ENCODE data around the gene GNG11.
A peak's percentile ranks its signal among the peaks of the same experiment; 100 is the strongest.

The GNG11 gene

DNA sequence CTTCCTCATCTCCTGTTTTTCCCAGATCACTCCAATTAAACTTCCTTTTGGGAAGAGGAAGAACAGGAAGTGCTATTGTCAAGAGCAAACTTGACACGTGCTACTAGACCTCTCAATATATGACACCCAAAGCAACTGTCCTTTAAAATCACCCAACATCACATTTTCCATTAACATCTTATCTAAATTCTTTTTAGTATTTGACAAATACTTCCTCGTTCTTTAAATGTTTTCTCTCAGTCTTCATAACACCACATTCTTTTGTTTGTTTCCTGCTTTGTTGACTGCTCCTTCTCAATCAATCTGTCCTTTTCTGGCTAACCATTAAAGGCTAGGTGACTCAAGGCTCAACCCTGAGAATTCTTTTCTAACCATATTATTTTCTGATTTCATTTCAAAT, 23.9 kb upstream of the GNG11 start:
- TF ChIP-seq, protein P1, sequence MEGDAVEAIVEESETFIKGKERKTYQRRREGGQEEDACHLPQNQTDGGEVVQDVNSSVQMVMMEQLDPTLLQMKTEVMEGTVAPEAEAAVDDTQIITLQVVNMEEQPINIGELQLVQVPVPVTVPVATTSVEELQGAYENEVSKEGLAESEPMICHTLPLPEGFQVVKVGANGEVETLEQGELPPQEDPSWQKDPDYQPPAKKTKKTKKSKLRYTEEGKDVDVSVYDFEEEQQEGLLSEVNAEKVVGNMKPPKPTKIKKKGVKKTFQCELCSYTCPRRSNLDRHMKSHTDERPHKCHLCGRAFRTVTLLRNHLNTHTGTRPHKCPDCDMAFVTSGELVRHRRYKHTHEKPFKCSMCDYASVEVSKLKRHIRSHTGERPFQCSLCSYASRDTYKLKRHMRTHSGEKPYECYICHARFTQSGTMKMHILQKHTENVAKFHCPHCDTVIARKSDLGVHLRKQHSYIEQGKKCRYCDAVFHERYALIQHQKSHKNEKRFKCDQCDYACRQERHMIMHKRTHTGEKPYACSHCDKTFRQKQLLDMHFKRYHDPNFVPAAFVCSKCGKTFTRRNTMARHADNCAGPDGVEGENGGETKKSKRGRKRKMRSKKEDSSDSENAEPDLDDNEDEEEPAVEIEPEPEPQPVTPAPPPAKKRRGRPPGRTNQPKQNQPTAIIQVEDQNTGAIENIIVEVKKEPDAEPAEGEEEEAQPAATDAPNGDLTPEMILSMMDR (IDR thresholded peaks at IDR 0.05): no peak

DNA sequence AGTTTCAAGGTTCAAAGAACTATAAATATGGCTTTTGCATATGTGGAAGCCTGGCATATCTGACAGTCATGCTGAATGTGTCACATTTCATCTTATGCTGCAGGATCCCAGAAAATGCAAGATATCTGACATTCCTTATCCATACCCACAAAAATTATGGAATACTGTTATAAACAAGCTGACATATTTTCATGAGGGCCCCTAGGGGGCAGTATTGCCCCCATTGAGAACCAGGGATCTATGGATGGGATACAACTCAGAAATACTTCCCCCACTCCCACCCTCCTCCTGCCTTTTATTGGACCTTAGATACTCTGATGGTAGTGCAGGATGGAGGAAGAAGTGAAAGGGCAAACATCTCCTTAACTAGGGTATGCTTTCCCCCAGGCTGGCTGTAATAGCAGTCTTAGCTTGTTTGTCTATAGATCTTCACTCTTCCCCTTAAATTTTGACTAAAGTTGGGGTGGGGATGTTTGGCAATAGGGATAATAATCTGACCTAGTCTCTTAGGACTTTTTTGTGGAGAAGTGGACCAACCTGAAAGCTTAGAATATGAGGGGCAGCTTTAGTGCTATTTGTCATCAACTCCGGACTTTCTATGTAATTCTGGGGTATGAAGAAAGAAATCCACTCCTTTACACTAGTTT, 18.6 kb upstream of the GNG11 start:
- TF ChIP-seq, protein P1 (IDR thresholded peaks at IDR 0.05): peak; percentile 67

DNA sequence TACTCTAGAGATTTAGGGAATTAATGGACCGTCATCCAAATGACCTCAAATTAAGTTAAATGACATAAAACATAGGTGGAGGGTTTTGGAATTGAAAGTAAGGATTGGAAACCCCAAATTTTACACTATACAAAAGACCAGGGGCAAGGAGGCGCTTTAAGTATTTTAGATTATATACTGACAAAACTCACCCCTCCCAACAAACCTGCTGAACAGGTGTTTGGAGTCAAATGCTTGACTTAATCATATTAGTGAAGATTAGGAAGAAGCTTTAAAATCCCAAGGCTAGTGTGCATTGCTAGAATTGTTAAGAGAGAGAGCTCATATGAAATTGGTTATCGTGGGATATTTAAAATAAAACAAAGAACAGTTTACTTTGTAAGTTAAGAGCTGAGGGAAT, 15.3 kb upstream of the GNG11 start, which contains the start of gene GNGT1:
TSS of gene GNGT1 (plus strand) at position 301 of the 400 bp plus-strand sequence. CDS start 180 bp downstream, outside the sequence.
- TF ChIP-seq, protein P1 (IDR thresholded peaks at IDR 0.05): no peak

DNA sequence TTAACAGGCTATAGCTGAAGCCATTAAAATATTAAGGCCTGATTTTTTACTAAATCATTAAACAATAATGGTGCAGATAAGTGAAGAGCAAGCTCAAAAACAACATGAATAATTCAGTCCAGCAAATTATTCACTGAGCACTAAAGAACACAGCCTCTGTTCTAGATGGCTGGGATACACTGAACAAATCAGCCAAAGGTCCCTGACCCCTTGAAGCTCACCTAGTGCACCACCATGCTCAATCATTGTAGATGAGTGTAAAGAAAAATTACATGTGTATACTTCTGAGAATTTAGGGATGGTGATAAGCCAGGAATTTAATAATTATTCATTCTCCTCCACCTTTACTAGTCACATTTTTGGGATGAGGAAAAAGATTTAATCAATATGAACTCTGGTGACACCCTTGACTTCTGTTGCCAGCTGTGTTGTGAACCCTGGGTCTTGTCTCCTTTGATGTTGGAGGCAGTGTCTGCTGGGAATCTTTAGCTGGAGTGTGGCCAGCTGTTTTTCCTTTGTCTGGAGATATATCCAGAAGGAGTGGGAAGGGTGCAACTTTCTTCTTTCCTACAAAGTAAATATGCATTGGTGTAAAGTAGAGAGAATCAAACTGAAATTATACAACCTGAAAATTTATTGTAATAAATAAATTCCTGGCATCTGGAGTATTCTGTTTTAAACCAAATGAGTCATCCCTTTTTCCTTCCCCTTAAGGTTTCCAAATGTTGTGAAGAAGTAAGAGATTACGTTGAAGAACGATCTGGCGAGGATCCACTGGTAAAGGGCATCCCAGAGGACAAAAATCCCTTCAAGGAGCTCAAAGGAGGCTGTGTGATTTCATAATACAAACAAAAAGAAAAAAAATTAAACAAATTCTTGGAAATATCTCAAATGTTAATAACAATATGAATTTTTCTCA, 11.2 kb upstream of the GNG11 start:
- TF ChIP-seq, protein P1 (IDR thresholded peaks at IDR 0.05): no peak

DNA sequence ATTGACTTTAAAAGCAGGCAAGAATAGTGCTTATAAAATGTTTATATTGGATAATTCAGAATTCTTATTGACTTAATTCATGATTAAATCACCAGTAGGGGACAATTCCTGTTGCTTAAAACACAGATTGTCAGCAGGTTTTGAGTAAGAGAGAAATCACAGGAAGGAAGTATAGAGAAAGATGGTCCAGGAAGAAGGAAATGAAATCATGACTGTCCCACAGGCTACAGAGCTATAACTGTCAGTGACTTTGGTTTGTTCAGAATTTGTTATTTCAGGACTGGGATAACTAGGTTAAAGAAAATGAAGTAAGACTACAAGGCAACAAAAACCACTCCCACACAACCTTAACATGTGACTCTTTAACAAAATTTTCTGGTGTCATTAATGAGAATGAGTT, 8.3 kb upstream of the GNG11 start:
- TF ChIP-seq, protein P1 (IDR thresholded peaks at IDR 0.05): no peak

DNA sequence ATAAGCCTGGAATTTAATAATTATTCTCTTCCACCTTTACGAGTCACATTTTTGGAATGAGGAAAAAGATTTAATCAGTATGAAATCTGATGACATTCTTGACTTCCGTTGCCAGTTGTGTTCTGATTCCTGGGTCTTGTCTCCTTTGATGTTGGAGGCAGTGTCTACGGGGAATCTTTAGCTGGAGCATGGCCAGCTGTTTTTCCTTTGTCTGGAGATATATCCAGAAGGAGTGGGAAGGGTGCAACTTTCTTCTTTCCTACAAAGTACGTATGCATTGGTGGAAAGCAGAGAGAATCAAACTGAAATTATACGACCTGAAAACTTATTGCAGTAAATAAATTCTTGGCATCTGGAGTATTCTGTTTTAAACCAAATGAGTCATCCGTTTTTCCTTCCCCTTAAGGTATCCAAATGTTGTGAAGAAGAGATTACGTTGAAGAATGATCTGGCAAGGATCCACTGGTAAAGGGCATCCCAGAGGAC, 6.9 kb upstream of the GNG11 start:
- TF ChIP-seq, protein P1 (IDR thresholded peaks at IDR 0.05): no peak

DNA sequence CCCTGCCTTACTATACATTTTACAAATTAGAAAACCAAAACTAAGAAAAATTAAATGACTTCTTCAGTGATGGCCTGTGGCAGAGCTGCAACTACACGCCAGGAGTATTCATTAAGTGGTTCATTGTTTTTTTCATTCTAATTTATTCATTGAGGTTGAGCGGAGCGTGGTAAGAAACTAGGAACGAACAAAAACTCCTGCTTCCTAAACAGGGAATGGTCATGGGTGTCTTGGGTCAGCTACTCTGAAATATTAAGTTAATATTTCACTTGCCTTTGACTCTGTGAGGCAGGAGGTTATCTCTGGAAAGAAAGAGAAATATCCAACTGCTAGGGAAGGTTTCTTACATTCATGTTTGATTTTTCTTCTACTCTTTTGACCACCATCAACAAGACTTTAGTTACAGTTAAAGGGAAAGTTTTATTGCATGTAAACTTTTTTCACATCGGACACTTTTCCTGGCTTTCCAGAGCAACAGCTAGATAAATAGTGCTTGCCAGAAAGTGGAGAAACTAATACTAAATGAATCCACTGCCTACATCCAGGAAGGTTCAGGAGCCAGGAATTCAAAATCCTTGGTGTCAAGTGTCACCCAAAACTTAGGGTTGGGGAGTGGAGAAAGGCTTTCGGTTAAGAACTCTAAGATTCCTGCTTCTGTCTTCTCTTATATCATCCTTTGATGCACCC, 896 bp upstream of the GNG11 start:
- TF ChIP-seq, protein P1 (IDR thresholded peaks at IDR 0.05): no peak

Measured in LNCAP (cell line).